Sigmoid colon (tissue), 7 donors: Measurements from ENCODE around the gene TMOD3. TPM values are rescaled to one million over a fixed set of nuclear protein-coding genes. Genes with fewer than 3 reads are reported as not detected.

Experiments used
- DNase-seq: peaks from one replicate; pipeline ENCODE4 v3.0.0-alpha.2; 2019
- H3K27ac ChIP-seq, 4 donors: fragments of 200-600 bp; sonication (generic); one replicate each; pipeline ENCODE4 v1.5.1; 2016 to 2019; ENCODE audit warnings: mild to moderate bottlenecking in 1 of 4
- H3K27me3 ChIP-seq, 3 donors: fragments of 200-600 bp; sonication (generic); one replicate each; pipeline ENCODE4 v1.5.1; 2019; ENCODE audit warnings: mild to moderate bottlenecking in 1 of 3
- H3K36me3 ChIP-seq, 4 donors: fragments of 200-600 bp; sonication (generic); one replicate each; pipeline ENCODE4 v1.5.1; 2016 to 2019
- H3K4me1 ChIP-seq, 4 donors: fragments of 200-600 bp; sonication (generic); one replicate each; pipeline ENCODE4 v1.5.1; 2017 to 2019
- H3K4me3 ChIP-seq, 4 donors: fragments of 200-600 bp; sonication (generic); one replicate each; pipeline ENCODE4 v1.5.1; 2017 to 2019; ENCODE audit warnings: mild to moderate bottlenecking in 2 of 4, moderate library complexity in 1 of 4
- H3K9me3 ChIP-seq, 4 donors: fragments of 200-600 bp in 3 of 4; sonication (generic) in 3 of 4; one replicate each; pipeline versions ENCODE4 v1.5.1 to v1.6.1; 2013 to 2019
- EP300 ChIP-seq, 4 donors: sonication (generic); formaldehyde crosslinking; IDR thresholded peaks; one replicate each; pipeline ENCODE4 v1.6.1; 2017; ENCODE audit warnings: antibody characterized with exemption in 4 of 4
- POLR2A ChIP-seq, 2 donors: fragments of 450-650 bp; IDR thresholded peaks; one replicate each; pipeline ENCODE4 v1.6.1; 2016; ENCODE audit warnings: antibody characterized with exemption in 2 of 2, mild to moderate bottlenecking in 2 of 2, moderate library complexity in 2 of 2
- POLR2AphosphoS5 ChIP-seq, 4 donors: sonication (generic); formaldehyde crosslinking; IDR thresholded peaks; one replicate each; pipeline ENCODE4 v1.6.1; 2017; ENCODE audit warnings: antibody characterized with exemption in 4 of 4
- WGBS, 2 donors: extraction: QIAGEN DNeasy Blood & Tissue Kit; methylation state at CpG; one replicate each; pipeline ENCODE4 v1.1.7; 2013; 5-methylcytosine and 5-hydroxymethylcytosine counted together
- intact Hi-C: fragments of 100-400 bp; cut with DNase I; formaldehyde crosslinking; loops from one replicate; pipeline ENCODE4 v1.15.1; 2023
- polyA plus RNA-seq, 3 donors: library from polyadenylated mRNA; stranded (reverse); fragments of 200-250 nt; gene quantifications; one replicate each; pipeline ENCODE4 v1.2.3, GENCODE V29; 2013
- total RNA-seq, 4 donors: library from RNA; depleted of rRNA; stranded (reverse); fragments of >200 nt; gene quantifications; one replicate each; pipeline ENCODE4 v1.1.0, GENCODE V29; 2016
- TF ChIP-seq, protein P1 (sequence below), 4 experiments: fragments of 450-650 bp in 3 of 4; fragments of 200-600 bp in 1 of 4; IDR thresholded peaks; one replicate each; pipeline ENCODE4 v1.5.1; 2016 to 2019; ENCODE audit warnings: antibody characterized with exemption in 4 of 4, mild to moderate bottlenecking in 3 of 4, moderate library complexity in 2 of 4
- donor health status: healthy with polysubstance abuse.
- donor health status: Bipolar disorder and iron deficiency.
- donor health status: healthy.

Gene TMOD3
- total and polyA plus RNA-seq, 7 donors, result 10.7 to 23.1 (median 15.3) TPM

DNA sequence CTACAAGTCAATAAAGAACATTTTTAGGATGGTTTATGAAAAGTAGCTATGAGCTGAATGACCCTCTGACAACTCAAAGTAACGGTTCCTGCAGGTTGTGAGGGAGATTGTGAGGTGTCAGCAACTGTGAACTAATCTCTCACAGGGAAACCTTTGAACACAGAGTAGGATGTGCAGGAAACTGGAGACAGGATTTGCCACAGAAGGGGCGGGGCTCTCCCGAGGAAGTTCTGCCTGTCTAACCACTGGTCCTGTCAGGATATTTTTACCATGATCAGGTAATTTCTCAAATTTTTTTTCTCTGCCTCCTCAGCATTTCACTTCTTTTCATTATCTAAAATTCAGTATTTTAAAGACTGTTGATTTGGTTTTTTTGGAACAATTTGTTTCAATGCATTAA is 108.8 kb downstream of the TMOD3 start:
- intact Hi-C loops, result no loop called here
- Histone ChIP-seq H3K27ac (no peak overlapping the region), H3K27me3 (no peaks in the 10 kb centered on the region), H3K36me3 (peaks cover 0 to 26% (median 4%) of the 10 kb centered on the region in 4 donors), H3K4me3 (no peak overlapping the region), H3K9me3 (no peaks in the 10 kb centered on the region), H3K4me1 (no peaks in the 10 kb centered on the region)
- TF ChIP-seq, protein P1, sequence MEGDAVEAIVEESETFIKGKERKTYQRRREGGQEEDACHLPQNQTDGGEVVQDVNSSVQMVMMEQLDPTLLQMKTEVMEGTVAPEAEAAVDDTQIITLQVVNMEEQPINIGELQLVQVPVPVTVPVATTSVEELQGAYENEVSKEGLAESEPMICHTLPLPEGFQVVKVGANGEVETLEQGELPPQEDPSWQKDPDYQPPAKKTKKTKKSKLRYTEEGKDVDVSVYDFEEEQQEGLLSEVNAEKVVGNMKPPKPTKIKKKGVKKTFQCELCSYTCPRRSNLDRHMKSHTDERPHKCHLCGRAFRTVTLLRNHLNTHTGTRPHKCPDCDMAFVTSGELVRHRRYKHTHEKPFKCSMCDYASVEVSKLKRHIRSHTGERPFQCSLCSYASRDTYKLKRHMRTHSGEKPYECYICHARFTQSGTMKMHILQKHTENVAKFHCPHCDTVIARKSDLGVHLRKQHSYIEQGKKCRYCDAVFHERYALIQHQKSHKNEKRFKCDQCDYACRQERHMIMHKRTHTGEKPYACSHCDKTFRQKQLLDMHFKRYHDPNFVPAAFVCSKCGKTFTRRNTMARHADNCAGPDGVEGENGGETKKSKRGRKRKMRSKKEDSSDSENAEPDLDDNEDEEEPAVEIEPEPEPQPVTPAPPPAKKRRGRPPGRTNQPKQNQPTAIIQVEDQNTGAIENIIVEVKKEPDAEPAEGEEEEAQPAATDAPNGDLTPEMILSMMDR (IDR thresholded peaks at IDR 0.05), result no peak
- TF ChIP-seq EP300 (IDR thresholded peaks at IDR 0.05), result no peak
- no peak for TF ChIP-seq POLR2AphosphoS5 (IDR thresholded peaks at IDR 0.05)
- TF ChIP-seq POLR2A (IDR thresholded peaks at IDR 0.05), result no peak
- no peak for DNase-seq
- 62 to 77% methylated on average over 3 of the region's 3 CpGs for WGBS, 2 donors

DNA sequence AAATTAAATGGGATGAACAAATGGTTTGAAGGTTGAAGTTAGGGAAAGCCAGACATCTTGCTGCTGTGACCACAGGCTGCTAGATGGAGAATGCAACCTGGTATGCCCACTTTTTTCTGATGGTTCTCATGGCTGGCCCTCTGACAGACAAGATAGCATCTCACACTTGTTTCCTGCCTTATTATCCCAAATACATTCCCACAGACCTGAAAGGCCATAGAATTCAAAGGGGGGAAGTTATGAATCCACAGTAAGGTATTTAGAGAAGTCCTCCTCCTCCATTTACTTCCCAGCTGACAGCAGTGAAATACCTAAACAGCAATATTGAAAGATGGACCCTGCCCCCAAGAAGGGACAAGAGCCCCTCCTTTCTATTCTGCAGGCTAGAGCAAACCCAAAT is 109.8 kb downstream of the TMOD3 start:
- Histone ChIP-seq H3K36me3 (peaks cover 0 to 29% (median 4%) of the 10 kb centered on the region in 4 donors), H3K27me3 (no peaks in the 10 kb centered on the region), H3K9me3 (no peaks in the 10 kb centered on the region), H3K27ac (no peak overlapping the region), H3K4me1 (no peaks in the 10 kb centered on the region), H3K4me3 (no peak overlapping the region)
- intact Hi-C loops, result no loop called here
- TF ChIP-seq EP300 (IDR thresholded peaks at IDR 0.05) (no peak), POLR2A (IDR thresholded peaks at IDR 0.05) (no peak), POLR2AphosphoS5 (IDR thresholded peaks at IDR 0.05) (no peak)
- TF ChIP-seq, protein P1 (IDR thresholded peaks at IDR 0.05), result no peak
- DNase-seq, result no peak

DNA sequence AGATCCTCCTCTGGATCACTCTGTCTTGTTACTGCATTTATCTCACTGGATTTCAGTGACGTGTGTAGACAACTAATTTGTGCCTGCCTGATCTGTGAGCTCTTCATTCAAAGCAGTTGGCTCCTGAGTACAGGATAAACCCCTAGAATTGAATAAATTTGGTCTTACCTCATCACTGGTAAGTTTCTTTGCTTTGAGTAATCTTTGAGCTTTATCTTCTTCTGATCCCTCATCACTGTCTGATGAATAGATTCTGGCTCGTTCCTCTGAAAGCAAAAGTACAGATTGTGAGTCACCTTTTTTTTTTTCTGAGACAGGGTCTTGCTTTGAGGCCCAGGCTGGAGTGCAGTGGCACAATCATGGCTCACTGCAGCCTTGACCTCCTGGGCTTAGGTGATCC is 117.7 kb downstream of the TMOD3 start:
- no peak for TF ChIP-seq POLR2AphosphoS5 (IDR thresholded peaks at IDR 0.05)
- no peak for TF ChIP-seq POLR2A (IDR thresholded peaks at IDR 0.05)
- TF ChIP-seq EP300 (IDR thresholded peaks at IDR 0.05), result no peak
- TF ChIP-seq, protein P1 (IDR thresholded peaks at IDR 0.05), result no peak
- H3K27me3 ChIP-seq, result no peaks in the 10 kb centered on the region
- H3K4me1 ChIP-seq, result no peaks in the 10 kb centered on the region
- WGBS, 2 donors, result 90 to 94% methylated on average over 2 of the region's 2 CpGs
- DNase-seq, result no peak
- no peak overlapping the region for H3K27ac ChIP-seq
- H3K9me3 ChIP-seq, result no peaks in the 10 kb centered on the region
- intact Hi-C loops, result no loop called here
- no peak overlapping the region for H3K4me3 ChIP-seq
- H3K36me3 ChIP-seq, result peaks cover 24 to 79% (median 31%) of the 10 kb centered on the region in 4 donors

DNA sequence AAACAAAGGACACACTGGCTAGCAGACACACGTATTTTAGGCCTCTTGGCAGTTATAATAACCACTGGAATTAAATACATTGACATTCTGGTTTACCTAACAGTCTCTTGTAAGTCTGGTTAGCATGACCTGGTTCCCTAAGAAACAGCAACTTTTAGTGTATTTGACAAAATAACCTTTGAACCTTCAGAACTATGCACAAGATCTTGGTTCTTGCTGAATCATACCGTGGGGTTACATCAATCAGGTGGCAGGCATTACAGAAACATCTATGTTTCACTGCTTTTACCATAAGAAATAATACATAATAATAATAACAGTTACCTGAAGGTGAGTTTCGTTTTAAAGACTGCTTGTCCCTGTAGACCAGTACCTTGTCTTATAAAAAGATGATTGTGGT is 123.4 kb downstream of the TMOD3 start:
- no peak overlapping the region for H3K4me3 ChIP-seq
- peaks cover 27 to 99% (median 35%) of the 10 kb centered on the region in 4 donors for H3K36me3 ChIP-seq
- no peaks in the 10 kb centered on the region for H3K9me3 ChIP-seq
- WGBS, 2 donors, result 80 to 88% methylated on average over 3 of the region's 3 CpGs
- no peak for TF ChIP-seq POLR2A (IDR thresholded peaks at IDR 0.05)
- TF ChIP-seq POLR2AphosphoS5 (IDR thresholded peaks at IDR 0.05), result no peak
- TF ChIP-seq EP300 (IDR thresholded peaks at IDR 0.05), result no peak
- TF ChIP-seq, protein P1 (IDR thresholded peaks at IDR 0.05), result no peak
- intact Hi-C loops, result no loop called here
- H3K27me3 ChIP-seq, result no peaks in the 10 kb centered on the region
- no peaks in the 10 kb centered on the region for H3K4me1 ChIP-seq
- no peak overlapping the region for H3K27ac ChIP-seq
- DNase-seq, result no peak

DNA sequence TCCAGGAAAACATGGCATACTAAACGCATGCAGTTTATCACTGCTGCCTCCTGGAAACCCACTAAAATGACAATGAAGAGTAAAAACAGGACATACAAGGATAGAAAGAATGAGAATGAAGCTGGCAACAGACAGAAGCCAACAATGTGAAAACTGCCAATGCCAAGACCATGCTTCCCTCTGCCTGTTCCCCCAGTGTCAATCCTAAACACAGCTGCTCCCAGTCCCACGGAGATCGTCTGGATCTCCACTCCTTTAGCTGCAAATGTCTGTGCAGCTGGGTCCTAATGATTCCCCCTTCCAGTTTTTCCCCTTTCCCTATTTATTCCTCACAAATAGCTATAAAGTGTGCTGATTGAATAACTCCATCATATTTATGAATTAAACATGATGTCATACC is 126.1 kb downstream of the TMOD3 start:
- no peaks in the 10 kb centered on the region for H3K4me1 ChIP-seq
- H3K27me3 ChIP-seq, result no peaks in the 10 kb centered on the region
- 93 to 98% methylated on average over 3 of the region's 3 CpGs for WGBS, 2 donors
- no peaks in the 10 kb centered on the region for H3K9me3 ChIP-seq
- peaks cover 28 to 99% (median 33%) of the 10 kb centered on the region in 4 donors for H3K36me3 ChIP-seq
- H3K4me3 ChIP-seq, result no peak overlapping the region
- DNase-seq, result no peak
- intact Hi-C loops, result no loop called here
- no peak for TF ChIP-seq EP300 (IDR thresholded peaks at IDR 0.05)
- TF ChIP-seq POLR2AphosphoS5 (IDR thresholded peaks at IDR 0.05), result no peak
- no peak for TF ChIP-seq POLR2A (IDR thresholded peaks at IDR 0.05)
- TF ChIP-seq, protein P1 (IDR thresholded peaks at IDR 0.05), result no peak
- no peak overlapping the region for H3K27ac ChIP-seq
